Colonic mucosa (tissue), 4 donors: Measurements from ENCODE around the gene MAIP1. TPM values are rescaled to one million over a fixed set of nuclear protein-coding genes. Genes with fewer than 3 reads are reported as not detected.

ENCODE experiments used
- DNase-seq: peaks from one replicate; pipeline ENCODE4 v3.0.0-alpha.2; 2020
- H3K27ac ChIP-seq: fragments of 200-600 bp; one replicate; pipeline ENCODE4 v1.8.0; 2021
- H3K27me3 ChIP-seq: fragments of 200-600 bp; one replicate; pipeline ENCODE4 v1.8.0; 2021
- H3K36me3 ChIP-seq: fragments of 200-600 bp; one replicate; pipeline ENCODE4 v1.8.0; 2021
- H3K4me1 ChIP-seq: fragments of 200-600 bp; one replicate; pipeline ENCODE4 v1.8.0; 2021; ENCODE audit warnings: mild to moderate bottlenecking
- H3K4me3 ChIP-seq: fragments of 200-600 bp; one replicate; pipeline ENCODE4 v1.8.0; 2021
- H3K9ac ChIP-seq, 2 donors: one replicate each; pipeline ENCODE4 v1.7.0; 2013; ENCODE audit warnings: control low read depth in 2 of 2, low read depth in 2 of 2, low read length in 2 of 2
- H3K9me3 ChIP-seq: fragments of 200-600 bp; one replicate; pipeline ENCODE4 v1.8.0; 2021
- CTCF ChIP-seq: fragments of 200-600 bp; IDR thresholded peaks from one replicate; pipeline ENCODE4 v1.8.0; 2022; ENCODE audit warnings: antibody characterized with exemption, mild to moderate bottlenecking
- intact Hi-C: fragments of 100-400 bp; cut with DNase I; formaldehyde crosslinking; loops from one replicate; pipeline ENCODE4 v1.14.1; 2022
- total RNA-seq, 2 donors: library from RNA; stranded (reverse); fragmentation: NEBNext Ultra II Directional in 1 of 2; extraction: Animal tissue kit (Norgen Biotek cat#: 25700) in 1 of 2; gene quantifications; one replicate each; pipeline ENCODE4 v1.2.1, GENCODE V29; 2021
- donor health status: healthy.
- donor health status: DM: no; HTN: no; CAD: no.
- donor health status: DM: no; HTN: no; CAD: no.

The MAIP1 gene
- total RNA-seq, 2 donors from 2014 or later: 35.5 to 37.3 TPM

- intact Hi-C loops: no loop called here
- DNase-seq: no peak
- Histone ChIP-seq H3K27ac (no peak overlapping the region), H3K36me3 (no peaks in the 10 kb centered on the region), H3K4me3 (no peak overlapping the region), H3K9me3 (no peaks in the 10 kb centered on the region), H3K9ac (no peak overlapping the region), H3K4me1 (no peaks in the 10 kb centered on the region), H3K27me3 (no peaks in the 10 kb centered on the region)
- no peak for TF ChIP-seq CTCF
Measured at GRCh38 chr2:199914372-199914958, 40.9 kb upstream of the MAIP1 start.

- DNase-seq: no peak
- no peaks in the 10 kb centered on the region for H3K4me1 ChIP-seq
Measured at GRCh38 chr2:199916980-199917379, 38.4 kb upstream of the MAIP1 start.

GRCh38 chr2:199922856-199923255, 32.5 kb upstream of the MAIP1 start:
- H3K9ac ChIP-seq: no peak overlapping the region
- no peak for TF ChIP-seq CTCF
- no peak overlapping the region for H3K4me3 ChIP-seq
- intact Hi-C loops: no loop called here
- no peak for DNase-seq
- no peak overlapping the region for H3K27ac ChIP-seq
- no peaks in the 10 kb centered on the region for H3K36me3 ChIP-seq
- no peaks in the 10 kb centered on the region for H3K9me3 ChIP-seq
- H3K4me1 ChIP-seq: no peaks in the 10 kb centered on the region
- no peaks in the 10 kb centered on the region for H3K27me3 ChIP-seq

More at GRCh38 chr2:199916980-199917379, 38.4 kb upstream of the MAIP1 start:
- TF ChIP-seq CTCF: no peak
- intact Hi-C loops: no loop called here
- Histone ChIP-seq H3K27me3 (no peaks in the 10 kb centered on the region), H3K4me3 (no peak overlapping the region), H3K27ac (no peak overlapping the region), H3K9ac (no peak overlapping the region), H3K36me3 (no peaks in the 10 kb centered on the region), H3K9me3 (no peaks in the 10 kb centered on the region)

- intact Hi-C loops: no loop called here
- H3K4me3 ChIP-seq: no peak overlapping the region
- TF ChIP-seq CTCF: no peak
- no peak overlapping the region for H3K9ac ChIP-seq
- no peaks in the 10 kb centered on the region for H3K27me3 ChIP-seq
- H3K4me1 ChIP-seq: no peaks in the 10 kb centered on the region
- no peaks in the 10 kb centered on the region for H3K9me3 ChIP-seq
- no peaks in the 10 kb centered on the region for H3K36me3 ChIP-seq
- H3K27ac ChIP-seq: no peak overlapping the region
- no peak for DNase-seq
Measured at GRCh38 chr2:199923924-199924323, 31.5 kb upstream of the MAIP1 start.

- H3K9ac ChIP-seq: no peak overlapping the region
- H3K27me3 ChIP-seq: no peaks in the 10 kb centered on the region
- no peak for TF ChIP-seq CTCF
- H3K27ac ChIP-seq: no peak overlapping the region
- no peak for DNase-seq
- no peak overlapping the region for H3K4me3 ChIP-seq
- no peaks in the 10 kb centered on the region for H3K4me1 ChIP-seq
- no peaks in the 10 kb centered on the region for H3K9me3 ChIP-seq
- H3K36me3 ChIP-seq: no peaks in the 10 kb centered on the region
- intact Hi-C loops: no loop called here
Measured at GRCh38 chr2:199926806-199927205, 28.6 kb upstream of the MAIP1 start.
